Fibroblast of skin of scalp (primary cell): ENCODE measurements around the gene TIMM50.
"Not testable (repeated sequence)": the region's sequence is repeated elsewhere in the genome, so short reads cannot be mapped to it uniquely, and the experiment has no call there.

ENCODE experiments used
- DNase-seq: peaks from one replicate; pipeline ENCODE4 v3.0.0-alpha.2; 2013

TIMM50 gene

GRCh38 chr19:39469567-39469966, 11.1 kb upstream of the TIMM50 start:
- DNase-seq = no peak

GRCh38 chr19:39470724-39471339, 9.8 kb upstream of the TIMM50 start:
- no peak for DNase-seq

- no peak for DNase-seq
Measured at GRCh38 chr19:39471756-39472536, 8.7 kb upstream of the TIMM50 start.

GRCh38 chr19:39472746-39473442, 7.7 kb upstream of the TIMM50 start:
- DNase-seq = no peak

GRCh38 chr19:39473443-39473960, 7.1 kb upstream of the TIMM50 start:
- no peak for DNase-seq

- peak; percentile 35 for DNase-seq
Measured at GRCh38 chr19:39474139-39474620, 6.5 kb upstream of the TIMM50 start.

GRCh38 chr19:39475748-39476147, 4.9 kb upstream of the TIMM50 start:
- DNase-seq = no peak

GRCh38 chr19:39479319-39479801, 1.3 kb upstream of the TIMM50 start:
- not testable (repeated sequence) for DNase-seq

GRCh38 chr19:39479916-39480315, 722 bp upstream of the TIMM50 start:
- no peak for DNase-seq

GRCh38 chr19:39481229-39481545, 549 bp downstream of the TIMM50 start:
- DNase-seq = no peak

- DNase-seq = no peak
Measured at GRCh38 chr19:39481676-39482075, 1.0 kb downstream of the TIMM50 start.

GRCh38 chr19:39483141-39483540, 2.5 kb downstream of the TIMM50 start:
- DNase-seq = no peak

GRCh38 chr19:39489756-39490155, 9.1 kb downstream of the TIMM50 start:
- no peak for DNase-seq

GRCh38 chr19:39492225-39492624, 11.6 kb downstream of the TIMM50 start:
- DNase-seq = no peak

GRCh38 chr19:39492788-39493187, 12.2 kb downstream of the TIMM50 start:
- no peak for DNase-seq

- DNase-seq = no peak
Measured at GRCh38 chr19:39494661-39495060, 14.0 kb downstream of the TIMM50 start.

- DNase-seq = no peak
Measured at GRCh38 chr19:39496063-39496462, 15.4 kb downstream of the TIMM50 start.

GRCh38 chr19:39497701-39497995, 17.0 kb downstream of the TIMM50 start:
- DNase-seq = no peak

GRCh38 chr19:39497996-39498797, 17.6 kb downstream of the TIMM50 start:
- DNase-seq = peak; percentile 32

- DNase-seq = no peak
Measured at GRCh38 chr19:39498798-39499642, 18.4 kb downstream of the TIMM50 start, which contains the start of gene DLL3. DLL3 (plus strand) TSS chr19:39498947; CDS start chr19:39498975, 28 bp downstream.

- DNase-seq = no peak
Measured at GRCh38 chr19:39499932-39500331, 19.3 kb downstream of the TIMM50 start.

- no peak for DNase-seq
Measured at GRCh38 chr19:39500543-39500942, 19.9 kb downstream of the TIMM50 start.
